Transverse colon (tissue), 4 donors: ENCODE results near the gene KCP.

Experiments
- EP300 ChIP-seq: sonication (generic); formaldehyde crosslinking; IDR thresholded peaks from one replicate; pipeline ENCODE4 v1.6.1; 2017; ENCODE audit warnings: antibody characterized with exemption, low read depth
- POLR2A ChIP-seq: fragments of 450-650 bp; IDR thresholded peaks from one replicate; pipeline ENCODE4 v1.6.1; 2016; ENCODE audit warnings: antibody characterized with exemption, mild to moderate bottlenecking, moderate library complexity
- POLR2AphosphoS5 ChIP-seq, 3 donors: sonication (generic); formaldehyde crosslinking; IDR thresholded peaks; one replicate each; pipeline ENCODE4 v1.6.1; 2016; ENCODE audit warnings: antibody characterized with exemption in 3 of 3
- TF ChIP-seq, protein P1 (sequence below), 5 experiments: fragments of 200-600 bp in 3 of 5; fragments of 450-650 bp in 2 of 5; sonication (generic) in 3 of 5; IDR thresholded peaks; 1 replicate in 2 of 5; 2 replicates in 3 of 5; pipeline ENCODE4 v1.5.1; 2016 to 2017; ENCODE audit warnings: antibody characterized with exemption in 5 of 5, inconsistent platforms in 3 of 5, mild to moderate bottlenecking in 2 of 5, moderate library complexity in 1 of 5

DNA sequence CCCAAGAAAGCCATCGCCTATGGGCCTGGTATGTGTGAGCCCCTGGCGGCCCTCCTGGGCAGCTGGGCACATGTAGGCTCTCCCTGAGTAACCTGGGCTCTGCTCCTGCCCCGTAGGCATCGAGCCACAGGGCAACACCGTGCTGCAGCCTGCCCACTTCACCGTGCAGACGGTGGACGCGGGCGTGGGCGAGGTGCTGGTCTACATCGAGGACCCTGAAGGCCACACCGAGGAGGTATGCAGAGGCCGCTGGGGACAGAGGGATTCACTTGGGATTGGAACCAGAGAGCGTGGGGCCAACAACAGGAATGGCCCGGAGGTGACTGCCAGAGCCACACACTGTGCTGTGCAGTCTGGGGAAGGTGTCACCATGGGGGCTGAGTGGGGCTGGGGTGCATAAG lies 73.0 kb downstream of the KCP start:
- TF ChIP-seq, protein P1, sequence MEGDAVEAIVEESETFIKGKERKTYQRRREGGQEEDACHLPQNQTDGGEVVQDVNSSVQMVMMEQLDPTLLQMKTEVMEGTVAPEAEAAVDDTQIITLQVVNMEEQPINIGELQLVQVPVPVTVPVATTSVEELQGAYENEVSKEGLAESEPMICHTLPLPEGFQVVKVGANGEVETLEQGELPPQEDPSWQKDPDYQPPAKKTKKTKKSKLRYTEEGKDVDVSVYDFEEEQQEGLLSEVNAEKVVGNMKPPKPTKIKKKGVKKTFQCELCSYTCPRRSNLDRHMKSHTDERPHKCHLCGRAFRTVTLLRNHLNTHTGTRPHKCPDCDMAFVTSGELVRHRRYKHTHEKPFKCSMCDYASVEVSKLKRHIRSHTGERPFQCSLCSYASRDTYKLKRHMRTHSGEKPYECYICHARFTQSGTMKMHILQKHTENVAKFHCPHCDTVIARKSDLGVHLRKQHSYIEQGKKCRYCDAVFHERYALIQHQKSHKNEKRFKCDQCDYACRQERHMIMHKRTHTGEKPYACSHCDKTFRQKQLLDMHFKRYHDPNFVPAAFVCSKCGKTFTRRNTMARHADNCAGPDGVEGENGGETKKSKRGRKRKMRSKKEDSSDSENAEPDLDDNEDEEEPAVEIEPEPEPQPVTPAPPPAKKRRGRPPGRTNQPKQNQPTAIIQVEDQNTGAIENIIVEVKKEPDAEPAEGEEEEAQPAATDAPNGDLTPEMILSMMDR (IDR thresholded peaks at IDR 0.05), result no peak
- peak in 1 of 3 donors; percentile 7 for TF ChIP-seq POLR2AphosphoS5 (IDR thresholded peaks at IDR 0.05)
- no peak for TF ChIP-seq EP300
- TF ChIP-seq POLR2A, result no peak
